Measurements from ENCODE around the gene SP2.

The SP2 gene

DNA sequence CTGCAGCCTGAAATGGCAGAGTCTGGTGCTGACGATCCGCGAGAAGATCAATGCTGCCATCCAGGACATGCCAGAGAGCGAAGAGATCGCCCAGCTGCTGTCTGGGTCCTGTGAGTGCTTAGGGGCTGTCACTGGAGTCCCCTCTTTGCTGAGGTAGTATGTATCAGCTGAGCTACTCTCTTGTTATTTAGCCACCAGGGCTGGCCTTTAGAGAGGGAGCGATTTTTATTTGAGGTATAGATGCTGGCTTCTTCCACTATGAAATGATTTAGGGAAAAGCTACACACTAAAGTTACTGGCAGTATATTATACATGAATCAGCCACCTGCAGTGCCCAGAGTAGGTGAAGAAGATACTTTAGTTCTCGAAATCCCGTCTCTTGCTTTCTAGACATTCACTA is 77.5 kb downstream of the SP2 start:
- no peak for DNase-seq (ENCODE audit: low read depth in 2 of 2)

DNA sequence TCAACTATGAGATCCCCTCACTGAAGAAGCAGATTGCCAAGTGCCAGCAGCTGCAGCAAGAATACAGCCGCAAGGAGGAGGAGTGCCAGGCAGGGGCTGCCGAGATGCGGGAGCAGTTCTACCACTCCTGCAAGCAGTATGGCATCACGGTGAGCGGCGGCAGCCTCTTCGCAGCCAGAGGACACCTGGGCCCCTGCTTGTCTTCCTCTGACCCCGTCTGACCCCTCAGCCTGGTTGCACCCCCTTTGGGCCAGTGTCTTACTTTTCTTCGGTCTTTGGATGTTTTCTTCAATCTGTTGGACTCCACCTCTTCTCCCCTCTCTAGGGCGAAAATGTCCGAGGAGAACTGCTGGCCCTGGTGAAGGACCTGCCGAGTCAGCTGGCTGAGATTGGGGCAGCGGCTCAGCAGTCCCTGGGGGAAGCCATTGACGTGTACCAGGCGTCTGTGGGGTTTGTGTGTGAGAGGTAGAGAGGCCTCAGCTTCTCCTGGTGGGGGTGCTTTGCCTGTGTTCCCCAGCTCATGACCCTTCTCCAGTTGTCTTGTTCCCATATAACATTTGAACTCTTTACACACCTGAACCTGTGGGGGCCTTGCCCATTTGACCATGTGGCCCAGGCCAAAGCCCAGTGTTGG is 79.3 kb downstream of the SP2 start:
- no peak for DNase-seq (ENCODE audit: low read depth in 2 of 2)

DNA sequence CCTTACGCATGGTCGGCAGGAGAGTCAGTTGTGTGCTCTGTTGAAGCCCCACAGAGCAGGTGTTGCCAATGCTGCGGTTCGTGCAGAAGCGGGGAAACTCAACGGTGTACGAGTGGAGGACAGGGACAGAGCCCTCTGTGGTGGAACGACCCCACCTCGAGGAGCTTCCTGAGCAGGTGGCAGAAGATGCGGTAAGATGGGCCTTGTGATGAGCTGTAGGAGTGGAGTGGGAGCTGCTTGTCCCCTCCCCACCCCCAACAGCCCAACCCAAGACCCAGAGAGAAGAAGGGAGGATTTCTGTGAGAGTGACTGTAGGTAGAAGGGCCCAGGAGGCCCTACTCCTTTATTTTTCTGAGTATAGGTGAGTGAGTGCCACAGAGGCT is 79.8 kb downstream of the SP2 start:
- no peak for DNase-seq (ENCODE audit: low read depth in 2 of 2)

DNA sequence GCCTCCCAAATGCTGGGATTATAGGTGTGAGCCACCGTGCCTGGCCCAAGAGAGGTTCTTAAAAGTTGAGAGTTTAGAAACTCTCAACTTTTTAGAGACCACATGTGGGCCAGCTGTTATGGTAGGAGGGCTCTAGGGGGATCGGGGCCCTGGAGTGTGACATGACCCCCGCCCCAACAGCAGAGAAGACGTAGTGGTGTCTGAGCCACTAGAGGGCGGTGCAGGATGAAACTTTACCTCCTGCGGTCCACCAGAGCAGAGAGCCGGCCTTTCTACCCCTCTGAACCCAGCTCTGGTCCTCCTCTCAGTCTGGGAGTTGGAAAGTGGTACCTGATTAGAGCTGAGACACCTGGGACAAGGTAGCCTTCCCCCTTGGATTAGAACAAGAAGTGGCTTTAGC is 82.3 kb downstream of the SP2 start:
- no peak for DNase-seq (ENCODE audit: low read depth in 2 of 2)
